HPDE6-E6E7 (cell line): Measurements from ENCODE around the gene MIF4GD.
"Not testable (repeated sequence)": the region's sequence is repeated elsewhere in the genome, so short reads cannot be mapped to it uniquely, and the experiment has no call there.

Experiments used
- DNase-seq: peaks from one replicate; pipeline ENCODE4 v3.0.0; 2011; ENCODE audit warnings: missing footprints; ENCODE audit errors: extremely low spot score

MIF4GD gene

DNA sequence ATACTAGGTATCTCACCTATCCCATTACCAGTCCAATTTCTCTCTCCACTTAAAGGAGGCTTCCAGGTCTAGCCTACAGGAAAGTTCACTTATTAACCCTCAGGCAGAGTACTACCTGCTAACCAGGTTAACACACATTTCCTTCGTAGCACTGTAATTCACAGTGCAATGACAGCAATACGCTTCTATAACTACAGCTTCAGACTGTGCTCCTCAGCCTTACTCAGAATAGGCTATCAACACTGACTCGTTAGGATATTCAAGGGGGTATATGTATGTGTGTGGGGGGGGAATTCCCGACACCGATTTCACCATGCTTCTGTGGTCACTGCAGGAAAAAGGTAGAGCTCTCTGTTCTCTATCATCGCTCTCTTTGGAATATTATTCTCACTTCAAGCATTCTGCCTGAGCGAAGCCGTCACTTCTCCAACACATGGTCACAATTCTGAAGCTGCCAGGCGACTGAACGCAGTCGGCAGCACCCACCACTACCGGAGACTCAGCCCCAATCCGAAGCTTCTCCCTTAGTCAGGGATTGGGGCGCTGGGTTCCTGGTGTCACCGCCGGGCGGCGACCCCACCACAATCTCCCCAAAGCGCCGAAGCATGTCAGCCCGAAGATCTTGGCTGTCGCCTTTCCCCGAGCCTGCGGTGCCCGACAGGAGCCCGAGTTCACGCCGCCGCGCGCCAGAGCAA, 10.2 kb downstream of the MIF4GD start:
- no peak for DNase-seq

DNA sequence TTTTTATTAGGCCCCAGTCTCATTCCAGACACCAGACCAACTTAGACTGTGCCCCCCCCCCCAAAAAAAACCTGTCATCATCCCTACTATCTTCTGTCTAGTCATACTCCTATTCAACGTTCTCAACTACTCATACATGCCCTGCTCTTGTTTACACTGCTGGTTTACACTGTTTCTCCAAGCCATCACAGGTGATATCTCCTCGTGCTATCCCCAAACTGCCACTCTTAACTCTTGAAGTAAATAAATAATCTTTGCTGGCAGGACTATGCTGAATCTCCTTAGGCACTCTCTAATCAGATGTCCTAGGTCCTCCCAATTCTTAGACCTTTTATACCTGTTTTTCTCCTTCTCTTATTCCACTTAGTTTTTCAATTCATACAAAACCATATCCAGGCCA, 13.8 kb downstream of the MIF4GD start:
- not testable (repeated sequence) for DNase-seq

DNA sequence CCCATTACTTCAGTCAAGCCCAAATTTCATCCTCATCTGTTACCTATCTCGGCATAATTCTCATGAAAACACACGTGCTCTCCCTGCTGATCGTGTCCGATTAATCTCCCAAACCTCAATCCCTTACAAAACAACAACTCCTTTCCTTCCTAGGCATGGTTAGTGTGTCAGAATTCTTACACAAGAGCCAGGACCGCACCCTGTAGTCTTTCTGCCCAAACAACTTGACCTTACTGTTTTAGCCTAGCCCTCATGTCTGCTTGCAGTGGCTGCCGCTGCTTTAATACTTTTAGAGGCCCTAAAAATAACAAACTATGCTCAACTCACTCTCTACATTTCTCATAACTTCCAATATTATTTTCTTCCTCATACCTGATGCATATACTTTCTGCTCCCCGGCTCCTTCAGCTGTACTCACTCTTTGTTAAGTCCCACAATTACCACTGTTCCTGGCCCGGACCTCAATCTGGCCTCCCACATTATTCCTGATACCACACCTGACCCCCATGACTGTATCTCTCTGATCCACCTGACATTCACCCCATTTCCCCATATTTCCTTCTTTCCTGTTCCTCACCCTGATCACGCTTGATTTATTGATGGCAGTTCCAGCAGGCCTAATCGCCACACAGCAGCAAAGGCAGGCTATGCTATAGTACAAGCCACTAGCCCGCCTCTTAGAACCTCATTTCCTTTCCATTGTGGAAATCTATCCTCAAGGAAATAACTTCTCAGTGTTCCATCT, 14.9 kb downstream of the MIF4GD start:
- DNase-seq = not testable (repeated sequence)

DNA sequence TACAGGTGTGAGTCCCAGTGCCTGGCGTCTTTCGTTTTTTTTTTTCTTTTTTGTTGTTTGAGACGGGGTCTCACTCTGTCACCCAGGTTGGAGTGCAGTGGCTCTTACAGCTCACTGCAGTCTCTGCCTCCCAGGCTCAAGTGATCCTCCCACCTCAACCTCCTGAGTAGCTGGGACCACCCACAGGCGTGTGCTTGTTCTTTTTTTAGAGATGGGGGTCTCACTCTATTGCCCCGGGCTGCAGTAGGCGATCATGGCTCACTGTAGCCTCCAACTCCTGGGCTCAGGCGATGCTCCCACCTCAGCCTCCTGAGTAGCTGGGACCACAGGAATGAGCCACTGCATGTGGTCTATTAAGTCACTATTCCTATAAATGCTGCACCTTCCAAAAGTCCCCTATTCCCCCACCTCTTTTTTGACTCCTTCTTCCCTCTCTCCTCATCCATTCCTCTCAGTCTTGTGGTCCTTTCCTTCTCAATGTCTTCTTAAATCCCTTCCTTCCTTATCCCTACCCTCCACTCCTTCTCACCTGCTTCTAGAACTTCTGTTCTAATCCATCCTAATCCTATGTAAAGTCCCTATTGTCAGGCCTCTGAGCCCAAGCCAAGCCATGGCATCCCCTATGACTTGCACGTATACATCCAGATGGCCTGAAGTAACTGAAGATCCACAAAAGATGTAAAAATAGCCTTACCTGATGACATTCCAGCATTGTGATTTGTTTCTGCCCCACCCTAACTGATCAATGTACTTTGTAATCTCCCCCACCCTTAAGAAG, 18.8 kb downstream of the MIF4GD start:
- DNase-seq = no peak

DNA sequence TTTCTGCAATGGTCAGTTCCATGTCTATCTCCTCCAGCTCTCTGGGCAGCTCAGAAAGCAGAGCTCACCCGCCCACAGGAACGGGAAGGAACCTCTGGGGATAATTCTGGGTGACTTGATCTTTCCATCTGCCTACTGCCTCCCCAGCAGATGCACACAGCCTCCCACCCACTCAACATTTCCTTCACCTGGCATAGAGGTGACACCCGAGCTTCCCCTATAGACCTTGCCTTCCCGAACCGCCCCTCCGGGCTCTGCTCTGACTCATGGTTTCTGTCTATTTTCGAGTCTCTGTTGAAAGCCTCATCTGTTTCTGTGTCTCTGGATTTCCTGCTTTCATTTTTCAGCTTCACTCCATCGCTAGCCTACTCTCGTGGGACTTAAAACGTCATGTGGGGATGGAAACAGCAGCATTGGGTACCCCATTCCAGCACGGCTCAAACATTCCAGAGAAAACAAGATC, 21.0 kb downstream of the MIF4GD start:
- peak; percentile 76 for DNase-seq

DNA sequence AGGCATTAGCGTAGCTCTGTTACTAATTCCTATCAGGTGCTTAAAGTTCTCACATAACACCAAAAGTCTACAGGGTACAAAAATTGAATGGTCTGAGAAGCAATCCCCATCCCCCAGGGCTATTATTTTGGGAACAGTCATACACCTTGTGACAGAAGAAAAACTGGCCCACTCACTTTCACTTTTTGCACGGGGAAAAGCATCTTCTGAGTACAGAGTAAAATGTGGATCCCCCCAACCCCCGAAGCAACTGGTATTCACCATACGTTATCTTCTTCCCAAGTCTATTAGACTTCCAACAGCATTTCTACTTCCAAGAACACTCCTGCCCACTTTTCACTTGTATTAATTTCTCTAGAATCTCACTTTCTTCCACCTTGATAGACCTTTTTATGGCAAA, 21.5 kb downstream of the MIF4GD start:
- no peak for DNase-seq

DNA sequence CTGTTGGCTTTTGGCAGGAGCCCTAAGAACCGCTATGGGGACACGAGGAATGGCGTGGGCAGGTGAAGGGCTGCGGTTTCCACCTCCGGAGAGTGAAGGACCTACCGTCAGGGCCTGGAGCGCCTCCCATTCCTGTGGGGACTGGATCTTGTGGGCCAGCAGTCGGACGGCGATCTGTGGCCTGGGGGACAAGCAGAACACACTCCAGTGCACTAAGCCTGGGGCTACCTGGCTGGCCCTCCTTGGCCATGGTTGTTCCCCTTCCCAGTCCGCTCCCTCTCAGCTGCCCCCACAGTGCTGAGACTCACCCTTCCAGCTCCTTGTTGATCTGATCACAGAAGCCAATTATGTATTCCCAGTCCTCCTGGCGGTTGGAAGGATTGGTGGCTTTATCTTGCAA, 24.6 kb downstream of the MIF4GD start:
- no peak for DNase-seq

DNA sequence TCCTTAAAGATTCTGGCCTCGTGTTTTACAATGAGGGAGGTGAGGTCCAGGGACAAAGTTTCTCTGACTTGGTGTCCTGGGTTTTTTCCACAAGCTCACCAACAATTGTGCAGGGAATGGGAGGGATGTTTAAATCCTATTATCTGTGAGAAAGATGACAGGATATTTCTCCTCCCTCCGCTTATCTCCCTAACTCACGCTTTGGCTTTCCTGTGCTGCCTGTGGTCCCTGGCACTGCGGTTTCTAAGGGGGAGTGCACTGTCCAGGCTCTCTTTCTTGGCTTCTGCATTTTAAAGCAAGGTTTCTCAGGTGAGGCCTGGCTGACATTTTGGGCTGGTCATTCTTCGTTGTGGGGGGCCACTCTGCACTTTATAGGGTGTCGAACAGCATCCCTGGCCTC, 26.0 kb downstream of the MIF4GD start:
- DNase-seq = no peak

DNA sequence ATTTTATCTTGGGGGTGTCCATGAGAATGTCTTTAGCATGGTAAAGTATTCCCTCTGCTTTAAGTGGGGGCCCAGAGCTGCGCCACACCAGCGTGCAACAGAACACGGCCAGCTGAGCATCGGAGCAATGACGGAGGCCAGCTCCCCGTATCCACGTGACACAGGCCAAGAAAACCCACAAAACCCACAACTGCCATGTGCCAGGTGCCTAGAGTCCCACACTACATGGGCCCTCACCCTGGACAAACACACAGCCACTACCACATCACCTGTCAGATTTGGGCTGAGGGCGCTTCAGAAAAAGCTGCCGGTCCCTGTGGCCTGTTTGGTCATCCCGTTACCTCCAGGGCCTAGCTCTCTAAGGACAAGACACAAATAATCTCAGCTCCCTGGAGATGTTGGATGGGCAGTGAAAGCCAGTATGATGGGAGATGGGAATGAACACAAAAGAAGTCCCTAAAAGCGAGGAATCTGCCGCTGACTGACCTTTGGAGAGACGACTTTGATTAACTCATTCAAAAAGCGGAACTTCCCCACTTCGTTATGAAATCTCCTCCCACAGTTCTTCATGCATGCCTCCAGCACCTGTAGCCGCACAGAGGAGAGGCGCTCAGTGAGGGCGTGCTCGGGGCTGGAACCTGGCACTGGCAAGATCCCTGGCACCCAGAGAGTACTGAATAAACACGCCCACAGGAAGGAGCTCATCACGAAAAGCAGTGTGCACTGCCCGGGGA, 26.7 kb downstream of the MIF4GD start:
- no peak for DNase-seq

DNA sequence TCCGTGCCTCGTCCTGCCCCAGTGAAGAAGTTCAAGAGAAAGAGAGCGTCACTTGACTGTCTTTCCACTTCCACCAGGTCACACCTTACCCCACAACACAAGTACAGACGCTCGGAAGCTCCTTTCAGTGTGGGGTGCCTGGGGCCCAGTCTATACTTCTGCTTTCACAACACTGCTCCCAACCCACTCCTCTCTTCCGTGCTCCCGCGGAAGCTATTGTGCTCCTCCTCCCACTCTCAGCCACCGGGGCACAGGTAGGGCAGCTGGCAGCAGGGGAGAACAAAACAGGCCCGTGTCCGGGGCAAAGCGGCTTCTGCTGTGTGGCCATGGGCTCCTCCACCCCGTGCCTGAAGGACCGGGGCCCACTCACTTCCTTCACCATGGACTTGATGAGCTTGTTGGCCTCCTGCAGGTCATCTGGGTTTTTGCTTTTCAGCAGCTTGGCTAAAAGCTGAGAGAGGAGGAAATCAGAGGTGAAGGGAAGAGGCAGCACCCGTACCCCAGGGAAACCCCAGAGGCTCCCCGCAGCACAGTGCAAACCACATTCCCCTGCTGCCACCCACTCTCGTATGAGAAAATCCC, 28.5 kb downstream of the MIF4GD start:
- no peak for DNase-seq

DNA sequence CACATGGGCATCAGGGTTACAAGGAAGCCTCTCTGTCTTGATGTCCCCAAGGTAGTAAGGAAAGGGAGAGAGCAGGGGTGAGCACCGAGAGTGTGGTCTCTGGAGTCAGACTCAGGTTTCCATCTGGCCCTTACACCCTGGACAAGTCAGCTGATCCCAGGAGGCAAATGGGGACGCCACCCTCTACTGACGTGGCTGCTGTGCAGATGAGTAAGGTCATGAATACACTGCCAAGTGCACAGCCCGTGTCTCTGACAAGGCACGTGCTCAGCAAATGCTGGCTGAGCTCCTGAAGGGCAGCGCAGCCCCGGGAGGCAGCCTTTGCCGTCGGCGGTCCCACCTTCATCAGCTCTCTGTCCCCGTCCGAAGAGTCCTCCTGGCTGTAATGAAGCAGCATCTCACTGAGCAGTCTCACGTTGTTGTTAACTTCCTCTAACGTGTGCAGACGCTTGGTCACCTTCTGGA, 29.0 kb downstream of the MIF4GD start:
- no peak for DNase-seq

DNA sequence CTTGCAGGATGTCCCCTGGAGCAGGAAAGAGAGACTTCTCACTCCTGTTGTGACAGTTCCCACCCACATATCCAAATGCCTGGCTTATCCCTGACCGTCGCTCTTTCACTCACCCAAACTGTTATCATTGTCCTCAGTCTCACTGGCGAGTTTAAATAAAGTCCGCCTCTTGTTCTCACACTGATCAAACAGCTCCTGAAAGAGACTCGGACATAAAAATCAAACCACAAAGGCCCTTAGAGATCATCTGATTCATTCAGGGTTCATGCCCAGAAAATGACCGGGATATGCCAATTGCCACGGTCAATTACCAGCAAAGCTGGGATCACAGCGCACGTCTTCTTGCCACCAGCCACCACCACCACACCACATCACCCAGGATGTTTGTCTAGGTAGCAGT, 29.5 kb downstream of the MIF4GD start:
- no peak for DNase-seq

DNA sequence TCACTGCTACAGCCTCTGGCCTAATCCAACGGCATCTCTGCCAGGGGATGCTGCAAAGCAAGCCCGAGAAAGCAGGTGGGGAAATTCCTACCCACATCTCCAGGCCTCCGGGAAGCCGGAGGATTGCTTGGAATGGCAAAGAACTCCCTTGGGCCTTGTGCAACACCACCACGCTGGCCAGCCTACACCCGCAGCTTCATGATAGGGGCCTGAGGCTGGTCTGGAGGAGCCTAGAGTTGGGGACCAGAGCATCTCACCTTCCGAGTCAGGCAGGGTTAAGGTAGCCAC, 29.9 kb downstream of the MIF4GD start:
- DNase-seq = no peak

DNA sequence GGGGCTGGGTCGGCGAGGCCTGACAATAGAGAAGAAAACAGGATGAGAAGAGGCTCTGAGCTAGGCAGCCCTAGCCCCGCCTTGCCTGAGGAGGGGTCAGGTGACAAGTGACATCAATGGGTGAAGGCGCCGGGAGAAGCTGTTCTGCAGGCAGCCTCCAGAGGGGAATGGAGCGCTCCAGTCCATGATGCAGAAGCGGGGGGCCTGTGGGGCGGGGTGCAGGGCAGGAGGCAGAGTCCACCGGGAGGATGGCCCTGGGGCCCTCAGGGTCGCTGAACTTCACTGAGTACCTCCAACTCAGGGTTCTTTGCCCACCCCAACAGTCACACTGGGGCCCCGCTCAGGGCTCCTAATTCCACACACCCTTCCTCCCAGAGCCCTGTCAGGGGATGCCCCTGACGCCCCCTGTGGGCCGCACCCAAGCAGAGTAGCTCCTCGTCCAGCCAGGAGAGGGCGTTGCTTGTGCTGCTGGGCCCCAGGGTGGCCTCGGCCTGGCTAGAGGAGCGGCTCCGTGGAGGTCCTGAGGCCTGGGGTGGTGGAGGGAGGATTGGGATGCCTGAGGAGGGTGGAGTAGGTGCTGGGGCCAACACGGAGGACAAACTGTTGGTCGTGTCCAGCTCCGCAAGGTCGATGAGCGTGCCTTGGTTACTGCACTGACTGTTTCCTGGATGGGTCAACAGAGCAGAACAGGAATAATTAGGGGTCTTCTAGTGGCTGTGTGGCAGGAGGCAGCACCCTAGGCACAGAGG, 30.5 kb downstream of the MIF4GD start:
- no peak for DNase-seq

DNA sequence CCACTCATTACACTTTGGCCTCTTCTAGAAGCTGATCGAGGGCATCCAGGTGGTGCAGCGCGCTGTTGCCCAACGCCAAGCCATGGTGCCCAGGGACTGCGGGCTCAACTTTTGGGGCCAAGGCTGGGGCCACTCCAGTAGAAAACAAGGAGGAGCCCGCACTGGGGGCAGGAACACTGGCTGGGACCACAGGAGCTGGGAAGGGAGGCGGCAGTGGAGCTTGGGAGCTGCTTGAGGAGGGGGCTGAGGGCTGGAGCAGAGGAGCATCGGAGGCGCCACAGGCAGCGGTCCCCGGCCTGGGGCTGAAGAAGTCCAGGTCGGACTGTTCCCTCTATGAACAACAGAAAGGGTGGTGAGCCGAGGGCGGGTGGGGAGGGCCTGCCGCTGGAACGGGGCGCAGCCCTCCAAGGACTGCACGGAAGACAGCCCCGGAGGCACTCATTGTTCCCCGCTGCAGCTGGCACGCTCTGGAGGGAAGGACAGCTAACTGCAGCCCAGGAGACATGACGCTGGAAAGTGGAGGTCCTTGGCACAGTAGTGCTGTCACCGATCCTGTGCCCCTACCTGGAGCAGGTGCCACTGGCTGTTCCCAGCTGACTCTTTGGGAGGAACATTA, 31.1 kb downstream of the MIF4GD start:
- no peak for DNase-seq

DNA sequence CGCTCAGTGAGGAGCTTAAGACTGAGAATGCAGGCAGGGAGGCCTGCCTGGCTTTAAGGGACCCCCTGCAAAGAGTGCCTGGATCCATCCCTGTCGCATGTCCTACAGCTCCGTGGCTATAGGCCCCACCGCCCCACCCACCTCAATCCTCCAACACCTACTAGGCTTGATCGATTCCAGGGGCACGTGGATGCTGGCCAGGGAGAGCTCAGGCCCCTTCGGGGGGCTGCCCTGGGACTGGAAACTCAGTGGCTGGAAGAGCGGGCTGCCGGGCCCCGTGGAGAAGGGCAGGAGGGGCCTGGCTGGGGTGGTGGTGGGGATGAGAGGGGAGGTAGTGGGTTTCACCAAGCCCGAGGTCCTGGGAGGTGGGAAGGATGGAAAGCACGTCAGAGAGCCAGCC, 31.8 kb downstream of the MIF4GD start:
- DNase-seq = no peak

DNA sequence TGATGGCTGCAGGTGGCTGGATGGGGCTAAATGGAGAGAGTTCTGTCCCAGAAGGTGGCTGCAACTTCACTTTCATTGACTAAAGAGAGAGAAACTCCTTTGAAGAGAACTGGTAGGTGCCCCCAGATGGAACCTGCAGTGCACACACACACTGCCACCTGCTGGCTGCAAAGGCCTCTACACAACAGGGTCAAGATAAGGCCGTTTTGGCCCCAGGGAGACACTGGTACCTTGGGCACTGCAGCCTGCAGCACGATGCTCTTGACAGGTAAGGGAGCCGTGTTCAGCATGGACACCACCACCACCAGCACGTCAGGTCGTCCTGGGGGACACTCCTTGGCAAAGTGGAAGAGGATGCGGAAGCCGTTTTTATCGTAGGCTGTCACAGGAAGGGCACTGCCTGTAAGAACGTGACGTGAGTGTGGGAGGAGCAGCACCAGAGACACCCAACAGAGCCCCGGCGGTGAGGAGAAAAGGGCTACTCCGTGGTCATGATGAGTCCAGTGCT, 32.3 kb downstream of the MIF4GD start:
- peak; percentile 70 for DNase-seq

DNA sequence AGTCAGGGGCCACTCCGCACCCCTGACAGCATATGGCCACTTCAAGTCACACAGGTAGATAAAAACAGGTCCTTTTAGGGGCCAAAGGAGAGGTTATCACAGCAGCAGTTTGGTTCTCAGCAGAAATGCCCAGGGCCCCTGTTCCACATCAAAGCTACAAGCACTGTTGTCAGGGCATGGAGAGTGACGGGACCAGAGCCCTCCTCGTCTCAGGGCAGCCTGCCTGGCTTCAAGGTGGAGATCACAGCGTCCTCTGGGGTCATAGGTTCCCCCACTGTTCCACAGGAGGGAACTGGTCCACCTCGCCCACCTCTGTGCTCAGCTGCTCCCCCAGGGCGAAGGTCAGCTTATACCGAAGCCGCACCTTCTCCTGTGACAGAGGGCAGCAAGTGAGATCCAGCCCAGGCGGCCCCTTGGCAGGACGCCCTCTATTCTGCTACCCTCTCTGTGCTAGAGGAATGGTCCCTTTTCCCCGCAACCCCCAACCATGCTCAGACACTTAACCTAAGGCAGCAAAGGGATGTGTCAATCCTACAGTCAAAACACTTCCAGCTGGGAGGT, 32.9 kb downstream of the MIF4GD start:
- no peak for DNase-seq

DNA sequence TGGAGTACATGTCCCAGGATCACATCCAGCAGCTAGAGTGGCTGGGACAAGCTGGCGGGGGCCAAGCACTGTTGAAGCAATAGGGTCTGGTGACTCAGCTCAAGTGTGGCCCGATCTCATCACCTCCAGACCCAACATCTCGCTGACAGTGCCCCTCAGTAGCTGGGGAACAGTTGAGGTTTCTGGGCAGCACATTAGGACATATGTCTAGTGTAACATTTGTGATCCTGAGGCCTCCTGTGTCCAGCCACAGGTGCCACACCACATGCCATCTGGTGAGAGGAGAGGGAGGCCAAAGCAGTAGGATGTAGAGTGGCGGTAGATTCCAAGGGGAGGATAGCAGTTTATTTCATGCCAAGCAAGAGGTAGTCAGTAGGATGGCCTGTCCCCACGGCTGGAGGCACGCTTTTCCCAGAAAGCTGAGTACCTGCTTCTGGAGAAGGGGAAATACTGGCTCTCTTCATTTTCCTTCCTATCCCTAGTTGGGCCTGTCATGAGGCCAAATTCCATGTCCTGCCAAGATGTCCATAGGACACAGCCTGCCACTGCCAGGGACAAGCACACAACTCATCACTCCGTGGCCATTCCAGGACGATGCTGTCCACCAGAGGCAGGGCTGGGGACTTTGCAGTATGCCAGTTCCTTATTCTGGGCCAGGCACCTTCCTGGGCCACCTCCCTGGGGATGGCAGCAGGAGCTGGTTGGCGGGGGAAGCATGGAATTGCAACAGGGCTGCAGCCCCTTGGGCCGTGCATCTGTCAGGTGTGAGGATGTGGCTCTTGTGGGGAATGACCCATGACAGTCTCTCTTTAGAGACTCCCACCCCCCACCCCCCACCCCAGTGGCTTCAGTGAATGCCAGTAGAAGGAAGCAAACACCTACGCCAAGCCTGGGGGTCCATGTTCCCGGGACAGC, 33.7 kb downstream of the MIF4GD start:
- DNase-seq = no peak
